ENCODE data around the gene AHNAK. TPM values are rescaled to one million over a fixed set of nuclear protein-coding genes. Genes with fewer than 3 reads are reported as not detected.

The AHNAK gene
- total and polyA plus RNA-seq, 2 of the 8 experiments (the other 6 are each of a cell fraction or from before 2014, with no cell fraction given): 2.0 to 5.8 TPM

DNA sequence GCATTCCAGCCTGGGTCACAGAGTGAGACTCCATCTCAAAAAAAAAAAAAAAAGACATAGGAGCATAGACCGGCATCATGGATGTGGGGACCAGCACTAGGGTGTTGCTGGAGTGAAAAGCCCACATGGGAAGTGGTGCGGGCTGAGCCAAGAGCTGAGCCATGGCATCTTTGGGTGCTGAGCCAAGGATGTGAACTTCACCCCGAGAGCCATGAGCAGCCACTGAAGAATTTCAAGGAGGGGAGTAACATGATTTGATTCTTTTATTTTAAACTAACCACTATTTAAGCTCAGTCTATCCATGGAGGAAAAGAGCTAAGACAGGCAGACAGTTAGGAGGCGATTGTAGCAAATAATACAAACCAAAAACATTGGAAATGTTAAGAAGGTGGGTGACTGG is 57.4 kb downstream of the AHNAK start:
- H4K8ac ChIP-seq (ENCODE audit: extremely low read depth, insufficient read depth, low read length): no peak overlapping the region; the same call in 1 of the 2 replicates
- H2BK15ac ChIP-seq (ENCODE audit: low read length): no peak overlapping the region
- CTCF ChIA-PET (ENCODE audit: partially characterized antibody): interaction anchor here (1.2 to 4.9 kb wide), 5 partner anchors 31 to 94 kb away, joined by 3 to 34 read pairs (median 4); no protein-coding TSS in a partner anchor
- H3K27me3 ChIP-seq (replicated peaks in 1 of 4; ENCODE audit: control insufficient read depth in 3 of 4, extremely low read depth in 1 of 4, insufficient read depth in 3 of 4, low read length in 3 of 4): no peaks in the 10 kb centered on the region; a peak in 1 of 7 replicates
- no peak overlapping the region for H2BK120ac ChIP-seq (replicated peaks; ENCODE audit: low read depth, low read length)
- 94% methylated on average over 4 of the region's 4 CpGs; no CpG with 5 or more reads in 1 of the 2 experiments for WGBS, 2 experiments (ENCODE audit: extremely low coverage in 1 of 2, insufficient coverage in 1 of 2, insufficient read length in 1 of 2, insufficient replicate concordance in 2 of 2, low coverage in 1 of 2, low lambda C conversion rate in 2 of 2, missing lambda C conversion rate in 1 of 2)
- POLR2A ChIA-PET (ENCODE audit: partially characterized antibody): interaction anchor here (1.2 kb wide), 1 partner anchor 68 kb away, joined by 3 read pairs; no protein-coding TSS in a partner anchor
- H4K5ac ChIP-seq (ENCODE audit: insufficient read length, low read depth, low read length): no peak overlapping the region
- no peak overlapping the region for H2BK5ac ChIP-seq (ENCODE audit: low read depth, low read length)
- H3K18ac ChIP-seq (ENCODE audit: extremely low read depth, low read length): no peak overlapping the region
- H3K9me3 ChIP-seq (ENCODE audit: insufficient read depth in 2 of 2, low read depth in 1 of 2, low read length in 1 of 2): no peaks in the 10 kb centered on the region
- no peak for FAIRE-seq
- no peak overlapping the region for H3K27ac ChIP-seq (ENCODE audit: low read depth, low read length)
- no peak overlapping the region for H2BK20ac ChIP-seq (ENCODE audit: low read length)
- no peak overlapping the region for H3K4ac ChIP-seq (replicated peaks; ENCODE audit: insufficient read length, low read depth, low read length)
- H4K91ac ChIP-seq (replicated peaks; ENCODE audit: insufficient read length, low read length): no peak overlapping the region
- H3K4me3 ChIP-seq (ENCODE audit: extremely low read depth in 1 of 4, insufficient read depth in 2 of 4, low read depth in 3 of 4, low read length in 4 of 4): no peak overlapping the region
- H2AFZ ChIP-seq (ENCODE audit: low read length): no peak overlapping the region
- H3K14ac ChIP-seq (ENCODE audit: insufficient read length): no peak overlapping the region
- DNase-seq (ENCODE audit: low read depth in 1 of 2, low spot score in 2 of 2): no peak
- H3K36me3 ChIP-seq (ENCODE audit: control insufficient read depth in 2 of 4, insufficient read depth in 4 of 4, low read length in 3 of 4): no peaks in the 10 kb centered on the region
- no peak overlapping the region for H3K56ac ChIP-seq (replicated peaks; ENCODE audit: insufficient read length, low read depth, low read length)
- H4K20me1 ChIP-seq (replicated peaks in 1 of 2; ENCODE audit: control insufficient read depth in 1 of 2, insufficient read depth in 2 of 2, low read length in 2 of 2): no peaks in the 10 kb centered on the region
- no peak overlapping the region for H3K23ac ChIP-seq (ENCODE audit: insufficient read length)
- no peaks in the 10 kb centered on the region for H3K79me1 ChIP-seq (ENCODE audit: low read depth, low read length)
- H2BK12ac ChIP-seq (ENCODE audit: low read depth, low read length): 0 out of 2 replicates have a peak overlapping the region, but pooled peaks have one; percentile 50
- H3K4me2 ChIP-seq (ENCODE audit: insufficient read depth in 1 of 2, low read depth in 2 of 2, low read length in 2 of 2): no peak overlapping the region
- no peaks in the 10 kb centered on the region for H3K79me2 ChIP-seq (ENCODE audit: control insufficient read depth in 1 of 2, insufficient read depth in 2 of 2, low read length in 2 of 2)
- no peaks in the 10 kb centered on the region; a peak in 1 of 7 replicates for H3K4me1 ChIP-seq (replicated peaks in 1 of 4; ENCODE audit: control insufficient read depth in 3 of 4, insufficient read depth in 4 of 4, low read length in 3 of 4)
- no peak overlapping the region for H2AK5ac ChIP-seq (ENCODE audit: low read depth, low read length)
- no peak overlapping the region for H3K9ac ChIP-seq (replicated peaks in 1 of 4; ENCODE audit: extremely low read depth in 1 of 4, low read depth in 3 of 4, low read length in 3 of 4)
- H3K23me2 ChIP-seq (ENCODE audit: low read depth, low read length): no peaks in the 10 kb centered on the region
- no peak for TF ChIP-seq SIX5 (IDR thresholded peaks at IDR 0.05; ENCODE audit: low read depth, low read length)
- TF ChIP-seq CEBPB (IDR thresholded peaks at IDR 0.05; ENCODE audit: low read depth, low read length): no peak
- no peak for TF ChIP-seq RXRA (IDR thresholded peaks at IDR 0.05; ENCODE audit: insufficient read depth, low read depth, low read length)
- TF ChIP-seq POU5F1 (IDR thresholded peaks at IDR 0.05; ENCODE audit: low read depth, low read length): no peak
- no peak for TF ChIP-seq E2F6 (IDR thresholded peaks at IDR 0.05)
- no peak for TF ChIP-seq POLR2AphosphoS5 (IDR thresholded peaks at IDR 0.05; ENCODE audit: low read depth, low read length)
- TF ChIP-seq KDM5A (IDR thresholded peaks at IDR 0.05; ENCODE audit: low read length): no peak
- TF ChIP-seq RNF2 (IDR thresholded peaks at IDR 0.05; ENCODE audit: borderline replicate concordance, low read depth, low read length, missing control alignments, poor library complexity, severe bottlenecking): no peak
- no peak for TF ChIP-seq POLR2A (IDR thresholded peaks at IDR 0.05; ENCODE audit: control extremely low read depth in 1 of 2, low read depth in 2 of 2, low read length in 2 of 2)
